HG02610 (cell line): ENCODE measurements around the gene CNOT10.

Experiments used
- ATAC-seq: cut with Tn5 transposase; IDR thresholded peaks from one replicate; pipeline ENCODE4 v1.9.1; 2021; ENCODE audit warnings: mild to moderate bottlenecking, moderate library complexity; ENCODE audit not compliant: unreplicated experiment

CNOT10 gene

GRCh38 chr3:32817558-32818228, 132.7 kb downstream of the CNOT10 start, which contains the start of gene TRIM71:
TRIM71 (plus strand) TSS chr3:32817997; CDS start chr3:32818081, 84 bp downstream.
- no peak for ATAC-seq

- no peak for ATAC-seq
Observed at GRCh38 chr3:32818229-32818969, 133.4 kb downstream of the CNOT10 start.

GRCh38 chr3:32818970-32819511, 134.1 kb downstream of the CNOT10 start:
- ATAC-seq = no peak

GRCh38 chr3:32819551-32820348, 134.8 kb downstream of the CNOT10 start:
- ATAC-seq = no peak

- ATAC-seq = no peak
Observed at GRCh38 chr3:32820430-32820829, 135.4 kb downstream of the CNOT10 start.

- ATAC-seq = no peak
Observed at GRCh38 chr3:32820971-32821685, 136.1 kb downstream of the CNOT10 start.

- ATAC-seq = no peak
Observed at GRCh38 chr3:32821686-32822296, 136.8 kb downstream of the CNOT10 start.

- ATAC-seq = no peak
Observed at GRCh38 chr3:32822609-32823498, 137.9 kb downstream of the CNOT10 start.
